PFSK-1 (cell line): ENCODE measurements around the gene C16orf74.

Experiments used
- FOXP2 ChIP-seq: optimal IDR thresholded peaks from 2 replicates; pipeline ENCODE3; 2011; ENCODE audit warnings: borderline replicate concordance, control low read depth, inconsistent platforms; ENCODE audit not compliant: insufficient read depth; ENCODE audit errors: extremely low read length, extremely low read depth
- POLR2AphosphoS5 ChIP-seq: IDR thresholded peaks from 2 replicates; pipeline ENCODE4 v1.6.1; 2012; ENCODE audit warnings: low read depth, mild to moderate bottlenecking, control low read depth, low read length, moderate library complexity
- REST ChIP-seq, 2 experiments: IDR thresholded peaks; 2 replicates each; pipeline versions ENCODE4 v1.6.1 to v1.8.0; 2011 to 2012; ENCODE audit warnings: low read depth in 2 of 2, low read length in 2 of 2, control low read depth in 1 of 2, inconsistent platforms in 1 of 2, mild to moderate bottlenecking in 1 of 2, moderate library complexity in 1 of 2; ENCODE audit not compliant: insufficient read depth in 1 of 2
- SIN3A ChIP-seq: IDR thresholded peaks from 2 replicates; pipeline ENCODE4 v1.6.1; 2012; ENCODE audit warnings: mild to moderate bottlenecking, low read length, moderate library complexity, borderline replicate concordance; ENCODE audit not compliant: insufficient read depth
- TAF1 ChIP-seq: IDR thresholded peaks from 2 replicates; pipeline ENCODE4 v1.6.1; 2012; ENCODE audit warnings: low read length, control low read depth, borderline replicate concordance; ENCODE audit not compliant: insufficient read depth

The C16orf74 gene

GRCh38 chr16:85767531-85767930 is 16.6 kb upstream of the C16orf74 start:
- TF ChIP-seq FOXP2 (no peak), REST (IDR thresholded peaks at IDR 0.05; ENCODE audit: insufficient read depth in 1 of 2, low read depth in 2 of 2, low read length in 2 of 2) (no peak), TAF1 (no peak), POLR2AphosphoS5 (no peak), SIN3A (no peak)

GRCh38 chr16:85765767-85766166 is 14.9 kb upstream of the C16orf74 start:
- TF ChIP-seq SIN3A (no peak), FOXP2 (no peak), TAF1 (no peak), REST (IDR thresholded peaks at IDR 0.05; ENCODE audit: insufficient read depth in 1 of 2, low read depth in 2 of 2, low read length in 2 of 2) (no peak), POLR2AphosphoS5 (no peak)

- no peak for TF ChIP-seq TAF1
- no peak for TF ChIP-seq POLR2AphosphoS5
- no peak for TF ChIP-seq SIN3A
- TF ChIP-seq REST (IDR thresholded peaks at IDR 0.05; ENCODE audit: insufficient read depth in 1 of 2, low read depth in 2 of 2, low read length in 2 of 2): no peak
- no peak for TF ChIP-seq FOXP2
Observed at GRCh38 chr16:85765211-85765610, 14.3 kb upstream of the C16orf74 start.

- TF ChIP-seq TAF1 (no peak), SIN3A (no peak), REST (IDR thresholded peaks at IDR 0.05; ENCODE audit: insufficient read depth in 1 of 2, low read depth in 2 of 2, low read length in 2 of 2) (no peak), POLR2AphosphoS5 (no peak), FOXP2 (no peak)
Observed at GRCh38 chr16:85763616-85764015, 12.7 kb upstream of the C16orf74 start.

- TF ChIP-seq REST (IDR thresholded peaks at IDR 0.05; ENCODE audit: insufficient read depth in 1 of 2, low read depth in 2 of 2, low read length in 2 of 2): no peak
Observed at GRCh38 chr16:85762970-85763369, 12.1 kb upstream of the C16orf74 start.
